Chondrocyte (in vitro differentiated cells): ENCODE data around the gene UBAP2. TPM values are rescaled to one million over a fixed set of nuclear protein-coding genes. Genes with fewer than 3 reads are reported as not detected.
"Not testable (repeated sequence)": the region's sequence is repeated elsewhere in the genome, so short reads cannot be mapped to it uniquely, and the experiment has no call there.

ENCODE experiments used
- DNase-seq: peaks from one replicate; pipeline ENCODE4 v3.0.0; 2021; ENCODE audit warnings: mixed read lengths, low spot score
- H3K27ac Mint-ChIP-seq: one replicate; pipeline ENCODE4 v1.8.0; 2021; ENCODE audit warnings: mild to moderate bottlenecking, moderate library complexity, mixed read lengths; ENCODE audit not compliant: unreplicated experiment
- H3K27me3 Mint-ChIP-seq: 2 replicates; pipeline ENCODE4 v1.8.0; 2021; ENCODE audit warnings: low read depth, mixed read lengths
- H3K36me3 Mint-ChIP-seq: 2 replicates; pipeline ENCODE4 v1.8.0; 2021; ENCODE audit warnings: low read depth, mixed read lengths
- H3K4me1 Mint-ChIP-seq: 2 replicates; pipeline ENCODE4 v1.8.0; 2021; ENCODE audit warnings: low read depth, mild to moderate bottlenecking, mixed read lengths
- H3K4me3 Mint-ChIP-seq: one replicate; pipeline ENCODE4 v1.8.0; 2021; ENCODE audit warnings: mild to moderate bottlenecking, moderate library complexity, mixed read lengths; ENCODE audit not compliant: unreplicated experiment
- H3K9me3 Mint-ChIP-seq: 2 replicates; pipeline ENCODE4 v1.8.0; 2021; ENCODE audit warnings: low read depth, mixed read lengths
- total RNA-seq: library from RNA; stranded (reverse); gene quantifications from 3 replicates; pipeline ENCODE4 v1.2.1, GENCODE V29; 2021
- TF ChIP-seq, protein P1 (sequence below): fragments of 200-600 bp; sonication (generic); IDR thresholded peaks from 2 replicates; pipeline ENCODE4 v1.5.0; 2021; ENCODE audit warnings: antibody characterized with exemption, mild to moderate bottlenecking, moderate library complexity

Gene UBAP2
- total RNA-seq, 1 donor from 2014 or later: 56.3 TPM

DNA sequence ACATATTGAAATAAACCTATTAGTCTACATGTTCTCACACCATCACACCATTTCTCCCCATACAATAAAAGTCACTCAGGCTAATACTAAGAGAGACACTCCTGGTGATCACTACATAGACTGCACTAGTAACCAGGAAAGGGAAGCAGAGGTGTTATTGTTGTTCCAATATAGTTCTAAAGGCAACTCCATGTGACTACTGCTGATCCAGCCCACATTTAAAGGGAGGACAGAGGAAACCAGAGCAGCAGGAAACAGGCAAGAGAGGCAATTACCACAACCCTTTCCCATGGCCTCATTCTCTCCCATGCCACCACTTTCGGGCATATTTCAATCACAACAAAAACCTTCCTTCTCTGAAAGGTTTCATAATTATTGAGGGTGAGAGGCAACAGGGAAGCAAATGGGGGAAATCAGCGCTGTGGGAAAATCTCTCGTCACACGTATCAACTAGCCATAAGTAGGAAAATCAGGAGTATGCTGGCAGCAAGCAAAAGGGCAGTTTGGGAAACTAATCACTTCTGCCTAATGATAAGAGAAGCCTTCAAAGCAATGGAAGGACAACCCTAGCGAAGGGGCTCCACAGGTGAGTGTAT, 1.8 kb downstream of the UBAP2 start:
- no peak for DNase-seq
- H3K27ac Mint-ChIP-seq: peak overlapping the region; percentile 100
- H3K27me3 Mint-ChIP-seq: no peaks in the 10 kb centered on the region
- H3K9me3 Mint-ChIP-seq: no peaks in the 10 kb centered on the region
- peaks cover 41% of the 10 kb centered on the region for H3K4me1 Mint-ChIP-seq
- peak overlapping the region; percentile 97 for H3K4me3 Mint-ChIP-seq
- TF ChIP-seq, protein P1, sequence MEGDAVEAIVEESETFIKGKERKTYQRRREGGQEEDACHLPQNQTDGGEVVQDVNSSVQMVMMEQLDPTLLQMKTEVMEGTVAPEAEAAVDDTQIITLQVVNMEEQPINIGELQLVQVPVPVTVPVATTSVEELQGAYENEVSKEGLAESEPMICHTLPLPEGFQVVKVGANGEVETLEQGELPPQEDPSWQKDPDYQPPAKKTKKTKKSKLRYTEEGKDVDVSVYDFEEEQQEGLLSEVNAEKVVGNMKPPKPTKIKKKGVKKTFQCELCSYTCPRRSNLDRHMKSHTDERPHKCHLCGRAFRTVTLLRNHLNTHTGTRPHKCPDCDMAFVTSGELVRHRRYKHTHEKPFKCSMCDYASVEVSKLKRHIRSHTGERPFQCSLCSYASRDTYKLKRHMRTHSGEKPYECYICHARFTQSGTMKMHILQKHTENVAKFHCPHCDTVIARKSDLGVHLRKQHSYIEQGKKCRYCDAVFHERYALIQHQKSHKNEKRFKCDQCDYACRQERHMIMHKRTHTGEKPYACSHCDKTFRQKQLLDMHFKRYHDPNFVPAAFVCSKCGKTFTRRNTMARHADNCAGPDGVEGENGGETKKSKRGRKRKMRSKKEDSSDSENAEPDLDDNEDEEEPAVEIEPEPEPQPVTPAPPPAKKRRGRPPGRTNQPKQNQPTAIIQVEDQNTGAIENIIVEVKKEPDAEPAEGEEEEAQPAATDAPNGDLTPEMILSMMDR: no peak
- H3K36me3 Mint-ChIP-seq: peaks cover 2% of the 10 kb centered on the region

DNA sequence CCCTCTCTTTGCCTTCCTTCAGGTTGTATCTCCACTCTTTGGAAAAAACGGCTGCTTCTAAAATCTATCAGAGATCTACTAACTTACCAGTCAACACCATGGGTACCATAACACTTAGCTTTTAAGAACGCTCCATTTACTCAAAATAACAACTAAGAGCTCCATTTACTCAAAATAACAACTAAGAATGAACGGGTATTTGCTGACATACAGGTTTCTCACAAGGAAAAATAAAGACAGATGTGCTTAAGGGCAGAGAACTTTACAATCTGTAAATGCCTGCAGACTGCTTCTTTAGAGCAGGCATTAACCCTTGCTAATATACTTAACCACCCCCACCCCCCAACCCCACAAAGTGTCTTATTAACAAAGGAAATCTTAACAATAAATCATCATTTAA, 2.8 kb downstream of the UBAP2 start:
- TF ChIP-seq, protein P1: no peak
- peak overlapping the region; percentile 97 for H3K4me3 Mint-ChIP-seq
- DNase-seq: no peak
- H3K27me3 Mint-ChIP-seq: no peaks in the 10 kb centered on the region
- H3K27ac Mint-ChIP-seq: peak overlapping the region; percentile 100
- H3K36me3 Mint-ChIP-seq: peaks cover 5% of the 10 kb centered on the region
- H3K9me3 Mint-ChIP-seq: no peaks in the 10 kb centered on the region
- peaks cover 42% of the 10 kb centered on the region for H3K4me1 Mint-ChIP-seq

DNA sequence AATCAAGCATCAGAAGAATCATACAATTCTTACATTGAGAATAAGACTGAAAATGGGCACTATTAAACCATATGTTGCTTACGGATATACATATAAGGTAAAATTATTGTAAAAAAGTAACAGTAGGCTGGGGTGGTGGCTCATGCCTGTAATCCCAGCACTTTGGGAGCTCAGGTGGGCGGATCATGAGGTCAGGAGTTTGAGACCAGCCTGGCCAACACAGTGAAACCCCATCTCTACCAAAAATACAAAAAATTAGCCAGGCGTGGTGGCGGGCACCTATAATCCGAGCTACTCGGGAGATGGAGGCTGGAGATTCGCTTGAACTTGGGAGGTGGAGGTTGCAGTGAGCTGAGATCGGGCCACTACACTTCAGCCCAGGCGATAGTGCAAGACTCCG, 6.6 kb downstream of the UBAP2 start:
- H3K27me3 Mint-ChIP-seq, DNase-seq, H3K4me3 Mint-ChIP-seq, H3K36me3 Mint-ChIP-seq, H3K9me3 Mint-ChIP-seq: not testable (repeated sequence)
- Mint-ChIP-seq H3K27ac (peak overlapping the region; percentile 17), H3K4me1 (peaks cover 35% of the 10 kb centered on the region)

DNA sequence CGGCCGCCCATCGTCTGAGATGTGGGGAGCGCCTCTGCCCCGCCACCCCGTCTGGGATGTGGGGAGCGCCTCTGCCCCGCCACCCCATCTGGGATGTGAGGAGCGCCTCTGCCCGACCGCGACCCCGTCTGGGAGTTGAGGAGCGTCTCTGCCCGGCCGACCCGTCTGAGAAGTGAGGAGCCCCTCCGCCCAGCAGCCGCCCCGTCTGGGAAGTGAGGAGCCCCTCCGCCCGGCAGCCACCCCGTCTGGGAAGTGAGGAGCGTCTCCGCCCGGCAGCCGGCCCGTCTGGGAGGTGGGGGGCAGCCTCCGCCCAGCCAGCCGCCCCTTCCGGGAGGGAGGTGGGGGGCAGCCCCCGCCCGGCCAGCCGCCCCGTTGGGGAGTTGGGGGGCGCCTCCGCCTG, 9.8 kb downstream of the UBAP2 start:
- H3K36me3 Mint-ChIP-seq, H3K9me3 Mint-ChIP-seq: not testable (repeated sequence)

DNA sequence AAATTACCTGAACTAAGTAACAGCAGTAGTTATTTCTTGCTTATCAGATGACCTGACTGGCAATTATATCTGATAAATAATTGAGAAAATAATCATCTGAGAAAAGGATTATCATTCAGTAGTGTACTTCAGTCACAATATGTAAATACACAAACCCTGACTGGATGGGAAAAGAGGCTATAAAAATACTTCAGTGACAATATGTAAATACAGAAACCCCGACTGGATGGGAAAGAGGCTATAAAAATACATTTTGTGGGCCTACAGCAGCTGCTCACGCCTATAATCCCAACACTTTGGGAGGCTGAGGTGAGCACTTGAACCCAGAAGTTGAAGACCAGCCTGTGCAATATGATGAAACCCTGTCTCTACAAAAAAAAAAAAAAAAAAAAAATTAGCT, 11.1 kb downstream of the UBAP2 start:
- TF ChIP-seq, protein P1: no peak
- peaks cover 53% of the 10 kb centered on the region for H3K4me1 Mint-ChIP-seq
- no peaks in the 10 kb centered on the region for H3K27me3 Mint-ChIP-seq
- peaks cover 7% of the 10 kb centered on the region for H3K36me3 Mint-ChIP-seq
- H3K4me3 Mint-ChIP-seq: no peak overlapping the region
- no peak for DNase-seq
- H3K27ac Mint-ChIP-seq: peak overlapping the region; percentile 70
- no peaks in the 10 kb centered on the region for H3K9me3 Mint-ChIP-seq

More for the DNA sequence above, 9.8 kb downstream of the UBAP2 start:
- not testable (repeated sequence) for H3K27me3 Mint-ChIP-seq, DNase-seq, H3K4me3 Mint-ChIP-seq, H3K27ac Mint-ChIP-seq
- H3K4me1 Mint-ChIP-seq: peaks cover 45% of the 10 kb centered on the region

DNA sequence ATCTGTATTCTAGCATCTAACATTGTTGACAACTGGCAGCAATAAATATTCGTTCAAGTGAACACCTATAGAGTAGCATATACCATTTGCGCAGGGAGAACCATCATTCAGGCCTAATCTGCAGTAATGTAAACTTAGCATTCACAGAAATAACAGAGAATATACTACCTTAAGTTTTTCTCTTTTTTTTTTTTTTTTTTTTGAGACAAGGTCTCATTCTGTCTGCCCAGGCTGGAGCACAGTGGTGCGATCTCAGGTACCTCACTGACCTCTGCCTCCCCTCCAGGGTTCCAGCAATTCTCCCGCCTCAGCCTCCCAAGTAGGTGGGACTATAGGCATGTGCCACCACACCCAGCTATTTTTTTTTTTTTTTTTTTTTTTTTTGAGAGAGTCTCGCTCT, 12.1 kb downstream of the UBAP2 start:
- Mint-ChIP-seq H3K36me3 (peaks cover 8% of the 10 kb centered on the region), H3K4me1 (peaks cover 61% of the 10 kb centered on the region), H3K27ac (peak overlapping the region; percentile 82), H3K9me3 (no peaks in the 10 kb centered on the region), H3K27me3 (no peaks in the 10 kb centered on the region), H3K4me3 (no peak overlapping the region)
- no peak for DNase-seq
- TF ChIP-seq, protein P1: no peak
